Measurements from ENCODE around the gene SLC5A9. TPM values are rescaled to one million over a fixed set of nuclear protein-coding genes. Genes with fewer than 3 reads are reported as not detected.

The SLC5A9 gene
- total and polyA plus RNA-seq, 2 of the 4 experiments (the other 2 are of a cell fraction) = not detected

- dilution Hi-C loops (cut with HindIII; ENCODE audit: low sequenced_read_pairs, unreplicated experiment) = no loop called here
- Histone ChIP-seq H3K4me2 (ENCODE audit: low read depth, low read length) (no peak overlapping the region), H4K5ac (ENCODE audit: low read depth, low read length) (no peak overlapping the region), H2AK9ac (replicated peaks; ENCODE audit: low read depth, low read length, poor library complexity) (no peak overlapping the region), H2BK15ac (ENCODE audit: low read depth, low read length) (no peak overlapping the region), H3K79me1 (ENCODE audit: low read depth in 1 of 2, low read length in 2 of 2) (no peaks in the 10 kb centered on the region), H3K56ac (ENCODE audit: extremely low read depth, insufficient read depth, low read length) (no peak overlapping the region), H2BK20ac (ENCODE audit: low read depth, low read length) (no peak overlapping the region), H3K36me3 (ENCODE audit: control insufficient read depth, insufficient read depth, low read length) (no peaks in the 10 kb centered on the region), H2BK120ac (ENCODE audit: low read depth, low read length) (no peak overlapping the region), H3K9ac (ENCODE audit: low read depth, low read length) (no peak overlapping the region), H3K9me1 (ENCODE audit: insufficient read depth, low read length) (no peaks in the 10 kb centered on the region), H4K91ac (ENCODE audit: insufficient read depth, low read depth, low read length) (no peak overlapping the region), H3K4me1 (ENCODE audit: control insufficient read depth, insufficient read depth, low read length) (no peaks in the 10 kb centered on the region), H4K20me1 (ENCODE audit: insufficient read depth, low read length) (no peaks in the 10 kb centered on the region), H3K9me3 (ENCODE audit: control insufficient read depth, insufficient read depth, low read length) (no peaks in the 10 kb centered on the region), H3K27ac (ENCODE audit: insufficient read depth, low read length) (no peak overlapping the region), H2AFZ (replicated peaks; ENCODE audit: low read length, poor library complexity) (no peak overlapping the region), H2BK5ac (ENCODE audit: low read depth, low read length, poor library complexity, severe bottlenecking) (no peak overlapping the region), H2AK5ac (ENCODE audit: low read depth, low read length) (no peak overlapping the region), H4K8ac (ENCODE audit: low read depth in 2 of 2, low read length in 2 of 2) (no peak overlapping the region), H3K18ac (ENCODE audit: low read depth, low read length) (no peak overlapping the region), H3K4ac (ENCODE audit: low read depth, low read length) (no peak overlapping the region), H3K27me3 (ENCODE audit: control insufficient read depth, insufficient read depth, low read length) (no peaks in the 10 kb centered on the region), H3K23ac (ENCODE audit: low read depth, low read length) (no peak overlapping the region), H3K14ac (replicated peaks; ENCODE audit: low read depth, low read length) (no peak overlapping the region), H3K4me3 (ENCODE audit: insufficient read depth, low read depth, low read length) (no peak overlapping the region)
- no TSS peak for BruUV-seq (replicated peaks)
- no CpG with 5 or more reads among the region's 1 CpG for whole genome bisulfite sequencing, 2 experiments (ENCODE audit: extremely low coverage in 2 of 2, insufficient read length in 1 of 2)
- DNase-seq = no peak
- CTCF ChIA-PET = no interaction called here
- no peak for ATAC-seq (ENCODE audit: low read depth)
- no peak for TF ChIP-seq CHD1 (IDR thresholded peaks at IDR 0.05; ENCODE audit: low read depth, low read length)
- TF ChIP-seq RFX5 (IDR thresholded peaks at IDR 0.05; ENCODE audit: low read depth, low read length) = no peak
- TF ChIP-seq RCOR1 (IDR thresholded peaks at IDR 0.05; ENCODE audit: insufficient replicate concordance, low read length) = no peak
- TF ChIP-seq POLR2A (IDR thresholded peaks at IDR 0.05; ENCODE audit: low read depth, low read length) = no peak
- TF ChIP-seq, protein P1, sequence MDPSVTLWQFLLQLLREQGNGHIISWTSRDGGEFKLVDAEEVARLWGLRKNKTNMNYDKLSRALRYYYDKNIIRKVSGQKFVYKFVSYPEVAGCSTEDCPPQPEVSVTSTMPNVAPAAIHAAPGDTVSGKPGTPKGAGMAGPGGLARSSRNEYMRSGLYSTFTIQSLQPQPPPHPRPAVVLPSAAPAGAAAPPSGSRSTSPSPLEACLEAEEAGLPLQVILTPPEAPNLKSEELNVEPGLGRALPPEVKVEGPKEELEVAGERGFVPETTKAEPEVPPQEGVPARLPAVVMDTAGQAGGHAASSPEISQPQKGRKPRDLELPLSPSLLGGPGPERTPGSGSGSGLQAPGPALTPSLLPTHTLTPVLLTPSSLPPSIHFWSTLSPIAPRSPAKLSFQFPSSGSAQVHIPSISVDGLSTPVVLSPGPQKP (IDR thresholded peaks at IDR 0.05; ENCODE audit: borderline replicate concordance, low read depth, low read length) = no peak
- no peak for TF ChIP-seq USF2 (IDR thresholded peaks at IDR 0.05; ENCODE audit: low read depth, low read length)
- TF ChIP-seq MAZ (IDR thresholded peaks at IDR 0.05; ENCODE audit: borderline replicate concordance, low read depth, low read length) = no peak
- no peak for TF ChIP-seq MXI1 (IDR thresholded peaks at IDR 0.05; ENCODE audit: borderline replicate concordance, low read depth, low read length)
- TF ChIP-seq BHLHE40 (IDR thresholded peaks at IDR 0.05; ENCODE audit: low read depth, low read length) = no peak
- TF ChIP-seq FOS (IDR thresholded peaks at IDR 0.05; ENCODE audit: low read depth, low read length) = no peak
- no peak for TF ChIP-seq RAD21 (IDR thresholded peaks at IDR 0.05; ENCODE audit: low read length)
- no peak for TF ChIP-seq CEBPB (IDR thresholded peaks at IDR 0.05; ENCODE audit: low read depth, low read length)
- TF ChIP-seq MAFK (IDR thresholded peaks at IDR 0.05; ENCODE audit: low read depth, low read length) = no peak
- no peak for TF ChIP-seq NFE2L2 (IDR thresholded peaks at IDR 0.05; ENCODE audit: low read depth, low read length)
- TF ChIP-seq, protein P2, sequence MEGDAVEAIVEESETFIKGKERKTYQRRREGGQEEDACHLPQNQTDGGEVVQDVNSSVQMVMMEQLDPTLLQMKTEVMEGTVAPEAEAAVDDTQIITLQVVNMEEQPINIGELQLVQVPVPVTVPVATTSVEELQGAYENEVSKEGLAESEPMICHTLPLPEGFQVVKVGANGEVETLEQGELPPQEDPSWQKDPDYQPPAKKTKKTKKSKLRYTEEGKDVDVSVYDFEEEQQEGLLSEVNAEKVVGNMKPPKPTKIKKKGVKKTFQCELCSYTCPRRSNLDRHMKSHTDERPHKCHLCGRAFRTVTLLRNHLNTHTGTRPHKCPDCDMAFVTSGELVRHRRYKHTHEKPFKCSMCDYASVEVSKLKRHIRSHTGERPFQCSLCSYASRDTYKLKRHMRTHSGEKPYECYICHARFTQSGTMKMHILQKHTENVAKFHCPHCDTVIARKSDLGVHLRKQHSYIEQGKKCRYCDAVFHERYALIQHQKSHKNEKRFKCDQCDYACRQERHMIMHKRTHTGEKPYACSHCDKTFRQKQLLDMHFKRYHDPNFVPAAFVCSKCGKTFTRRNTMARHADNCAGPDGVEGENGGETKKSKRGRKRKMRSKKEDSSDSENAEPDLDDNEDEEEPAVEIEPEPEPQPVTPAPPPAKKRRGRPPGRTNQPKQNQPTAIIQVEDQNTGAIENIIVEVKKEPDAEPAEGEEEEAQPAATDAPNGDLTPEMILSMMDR (conservative IDR thresholded peaks at IDR 0.05; ENCODE audit: low read depth, low read length) = no peak
- TF ChIP-seq SMC3 (IDR thresholded peaks at IDR 0.05; ENCODE audit: low read depth, low read length) = no peak
- in situ Hi-C loops (cut with MboI; ENCODE audit: low sequenced_read_pairs) = no loop called here
- intact Hi-C loops (cut with micrococcal nuclease) = no loop called here
- POLR2A ChIA-PET (ENCODE audit: unreplicated experiment) = no interaction called here
These were observed 40.5 kb downstream of the SLC5A9 start for GRCh38 chr1:48263041-48263440.
